Ascending aorta (tissue), 2 donors: ENCODE results near the gene CNOT2. TPM values are rescaled to one million over a fixed set of nuclear protein-coding genes. Genes with fewer than 3 reads are reported as not detected.

Experiments used
- DNase-seq, 2 donors: peaks; one replicate each; pipeline ENCODE4 v3.0.0-alpha.2; 2019; ENCODE audit warnings: low spot score in 2 of 2
- H3K27ac ChIP-seq, 2 donors: fragments of 200-600 bp; sonication (generic); one replicate each; pipeline ENCODE4 v1.5.1; 2016 to 2017; ENCODE audit warnings: mild to moderate bottlenecking in 1 of 2
- H3K27me3 ChIP-seq: fragments of 200-600 bp; sonication (generic); one replicate; pipeline ENCODE4 v1.5.1; 2017
- H3K36me3 ChIP-seq, 2 donors: fragments of 200-600 bp; sonication (generic); one replicate each; pipeline ENCODE4 v1.5.1; 2016
- H3K4me1 ChIP-seq, 2 donors: fragments of 200-600 bp; sonication (generic); one replicate each; pipeline ENCODE4 v1.5.1; 2016 to 2017; ENCODE audit warnings: mild to moderate bottlenecking in 1 of 2
- H3K4me3 ChIP-seq, 2 donors: fragments of 200-600 bp; sonication (generic); one replicate each; pipeline ENCODE4 v1.5.1; 2016 to 2017; ENCODE audit warnings: mild to moderate bottlenecking in 1 of 2
- H3K9me3 ChIP-seq, 2 donors: fragments of 200-600 bp; sonication (generic); one replicate each; pipeline ENCODE4 v1.5.1; 2016
- CTCF ChIP-seq, 3 experiments: fragments of 200-600 bp in 2 of 3; fragments of 450-650 bp in 1 of 3; sonication (generic) in 2 of 3; IDR thresholded peaks; one replicate each; pipeline ENCODE4 v1.5.1; 2016 to 2019; ENCODE audit warnings: antibody characterized with exemption in 3 of 3, mild to moderate bottlenecking in 1 of 3, moderate library complexity in 1 of 3
- intact Hi-C: fragments of 100-400 bp; cut with DNase I; formaldehyde crosslinking; loops from one replicate; pipeline ENCODE4 v1.15.1; 2023
- total RNA-seq: library from RNA; depleted of rRNA; stranded (reverse); fragments of >200 nt; gene quantifications from one replicate; pipeline ENCODE4 v1.1.0, GENCODE V29; 2016

The CNOT2 gene
- total RNA-seq, 1 donor from 2014 or later: 71.7 TPM

- peak overlapping the region in 1 of 2 donors; percentile 89 for H3K4me3 ChIP-seq
- no peaks in the 10 kb centered on the region for H3K27me3 ChIP-seq
- no peak for TF ChIP-seq CTCF (IDR thresholded peaks at IDR 0.05)
- H3K36me3 ChIP-seq: peaks cover 0 to under 1% of the 10 kb centered on the region in 2 donors
- H3K4me1 ChIP-seq: peaks cover 5 to 36% of the 10 kb centered on the region in 2 donors
- no peak for DNase-seq
- H3K27ac ChIP-seq: peak overlapping the region in 1 of 2 donors; percentile 14
- intact Hi-C loops: loop anchor here (10.0 kb wide), 2 partner anchors 759 to 1509 kb away; partner anchors contain the start of gene RAB21
- H3K9me3 ChIP-seq: no peaks in the 10 kb centered on the region
Observed at GRCh38 chr12:70245458-70245857, 2.2 kb downstream of the CNOT2 start.

- Histone ChIP-seq H3K4me1 (peaks cover 5 to 36% of the 10 kb centered on the region in 2 donors), H3K27me3 (no peaks in the 10 kb centered on the region), H3K9me3 (no peaks in the 10 kb centered on the region), H3K4me3 (peak overlapping the region in 1 of 2 donors; percentile 5), H3K27ac (peak overlapping the region; percentile 41 to 48), H3K36me3 (no peaks in the 10 kb centered on the region)
- intact Hi-C loops: loop anchor here (10.0 kb wide), 2 partner anchors 758 to 1508 kb away; partner anchors contain the start of gene RAB21
- DNase-seq: no peak
- no peak for TF ChIP-seq CTCF (IDR thresholded peaks at IDR 0.05)
Observed at GRCh38 chr12:70246580-70246979, 3.3 kb downstream of the CNOT2 start.

- H3K27me3 ChIP-seq: no peaks in the 10 kb centered on the region
- TF ChIP-seq CTCF (IDR thresholded peaks at IDR 0.05): no peak
- intact Hi-C loops: loop anchor here (10.0 kb wide), 2 partner anchors 757 to 1507 kb away; partner anchors contain the start of gene RAB21
- H3K27ac ChIP-seq: no peak overlapping the region
- no peak overlapping the region for H3K4me3 ChIP-seq
- no peaks in the 10 kb centered on the region for H3K36me3 ChIP-seq
- H3K9me3 ChIP-seq: no peaks in the 10 kb centered on the region
- peaks cover 3 to 35% of the 10 kb centered on the region in 2 donors for H3K4me1 ChIP-seq
- DNase-seq: no peak
Observed at GRCh38 chr12:70247653-70248199, 4.5 kb downstream of the CNOT2 start.

GRCh38 chr12:70248876-70249275 is 5.6 kb downstream of the CNOT2 start:
- Histone ChIP-seq H3K27me3 (no peaks in the 10 kb centered on the region), H3K4me1 (peaks cover 3 to 38% of the 10 kb centered on the region in 2 donors), H3K9me3 (no peaks in the 10 kb centered on the region), H3K27ac (no peak overlapping the region), H3K36me3 (no peaks in the 10 kb centered on the region), H3K4me3 (no peak overlapping the region)
- no peak for DNase-seq
- no peak for TF ChIP-seq CTCF (IDR thresholded peaks at IDR 0.05)
- intact Hi-C loops: loop anchor here (10.0 kb wide), 2 partner anchors 756 to 1506 kb away; partner anchors contain the start of gene RAB21

GRCh38 chr12:70249903-70250302 is 6.7 kb downstream of the CNOT2 start:
- Histone ChIP-seq H3K27ac (no peak overlapping the region), H3K36me3 (no peaks in the 10 kb centered on the region), H3K27me3 (no peaks in the 10 kb centered on the region), H3K4me3 (no peak overlapping the region), H3K4me1 (peaks cover 3 to 33% of the 10 kb centered on the region in 2 donors), H3K9me3 (no peaks in the 10 kb centered on the region)
- TF ChIP-seq CTCF (IDR thresholded peaks at IDR 0.05): no peak
- DNase-seq: no peak
- intact Hi-C loops: loop anchor here (10.0 kb wide), 2 partner anchors 755 to 1505 kb away; partner anchors contain the start of gene RAB21
